Raji (cell line): Measurements from ENCODE around the gene WWTR1.

Source experiments
- POLR2A ChIP-seq: IDR thresholded peaks from 2 replicates; pipeline ENCODE4 v1.6.1; 2011; ENCODE audit warnings: low read depth, low read length, control low read depth; ENCODE audit not compliant: insufficient read depth

Gene WWTR1

GRCh38 chr3:149579161-149579560 is 78.7 kb downstream of the WWTR1 start:
- no peak for TF ChIP-seq POLR2A

- TF ChIP-seq POLR2A = no peak
These were observed 80.0 kb downstream of the WWTR1 start for GRCh38 chr3:149577801-149578200.

- no peak for TF ChIP-seq POLR2A
These were observed 81.8 kb downstream of the WWTR1 start for GRCh38 chr3:149575961-149576564.

GRCh38 chr3:149575213-149575960 is 82.4 kb downstream of the WWTR1 start:
- TF ChIP-seq POLR2A = no peak

GRCh38 chr3:149572796-149573414 is 84.9 kb downstream of the WWTR1 start:
- no peak for TF ChIP-seq POLR2A

- TF ChIP-seq POLR2A = no peak
These were observed 86.4 kb downstream of the WWTR1 start for GRCh38 chr3:149571381-149571780.

- no peak for TF ChIP-seq POLR2A
These were observed 87.8 kb downstream of the WWTR1 start for GRCh38 chr3:149570016-149570415.

- no peak for TF ChIP-seq POLR2A
These were observed 90.4 kb downstream of the WWTR1 start for GRCh38 chr3:149567381-149567780.

GRCh38 chr3:149566292-149566975 is 91.4 kb downstream of the WWTR1 start:
- TF ChIP-seq POLR2A = no peak

- no peak for TF ChIP-seq POLR2A
These were observed 93.7 kb downstream of the WWTR1 start for GRCh38 chr3:149564079-149564478.

- TF ChIP-seq POLR2A = no peak
These were observed 94.7 kb downstream of the WWTR1 start for GRCh38 chr3:149563114-149563513.

- no peak for TF ChIP-seq POLR2A
These were observed 97.2 kb downstream of the WWTR1 start for GRCh38 chr3:149560617-149561016.

- TF ChIP-seq POLR2A = no peak
These were observed 97.8 kb downstream of the WWTR1 start for GRCh38 chr3:149560001-149560400.

GRCh38 chr3:149559525-149559924 is 98.3 kb downstream of the WWTR1 start:
- no peak for TF ChIP-seq POLR2A

- TF ChIP-seq POLR2A = no peak
These were observed 101.9 kb downstream of the WWTR1 start for GRCh38 chr3:149555927-149556326.

GRCh38 chr3:149554826-149555225 is 103.0 kb downstream of the WWTR1 start:
- no peak for TF ChIP-seq POLR2A
